GM21723 (cell line): ENCODE measurements around the gene TENM4.

Source experiments
- ATAC-seq: cut with Tn5 transposase; IDR thresholded peaks from one replicate; pipeline ENCODE4 v1.9.1; 2021; ENCODE audit warnings: mild to moderate bottlenecking, moderate library complexity; ENCODE audit not compliant: unreplicated experiment

The TENM4 gene

GRCh38 chr11:79393362-79394043 is 47.3 kb downstream of the TENM4 start:
- ATAC-seq, result no peak

- no peak for ATAC-seq
These were observed 48.7 kb downstream of the TENM4 start for GRCh38 chr11:79392161-79392560.

DNA sequence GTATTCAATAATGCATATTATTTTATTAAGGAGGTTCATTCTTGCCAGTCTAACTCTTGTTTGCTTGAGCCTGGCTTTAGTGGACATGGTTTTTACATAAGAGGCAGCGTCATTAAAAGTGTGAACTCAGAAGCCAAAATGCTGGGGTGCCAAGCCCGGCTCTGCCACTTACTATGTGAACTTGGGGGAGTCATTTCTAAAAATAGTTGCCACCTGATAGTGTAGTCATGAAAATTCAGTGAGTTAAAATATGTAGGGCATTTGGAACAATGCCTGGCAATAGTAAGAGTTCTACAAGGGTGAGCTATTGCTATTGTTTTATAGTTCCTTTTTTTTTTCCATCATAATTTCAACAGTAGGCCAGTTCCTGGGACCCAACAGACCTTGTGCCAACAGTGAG is 49.9 kb downstream of the TENM4 start:
- no peak for ATAC-seq

DNA sequence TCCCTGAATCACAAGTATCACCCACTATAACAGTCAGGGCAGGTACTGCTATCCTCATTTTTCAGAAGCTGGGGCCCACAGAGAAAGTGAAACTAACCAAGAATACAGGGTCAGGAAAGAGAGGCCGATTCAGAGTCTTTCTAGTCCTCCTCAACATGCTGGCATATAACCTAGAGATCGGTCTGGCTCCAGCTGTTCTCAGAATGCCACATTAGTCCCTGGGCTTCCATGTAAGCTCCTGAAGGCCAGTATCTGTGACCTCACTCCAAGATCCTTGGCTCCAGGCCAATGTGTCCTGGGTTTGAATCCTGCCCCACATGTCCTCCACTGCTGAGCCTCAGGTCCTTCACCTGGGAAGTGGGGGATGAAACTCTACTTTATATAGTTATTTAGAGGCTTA is 50.4 kb downstream of the TENM4 start:
- no peak for ATAC-seq

GRCh38 chr11:79388201-79388600 is 52.6 kb downstream of the TENM4 start:
- no peak for ATAC-seq

- ATAC-seq, result no peak
These were observed 57.0 kb downstream of the TENM4 start for GRCh38 chr11:79383874-79384273.

GRCh38 chr11:79382301-79383050 is 58.4 kb downstream of the TENM4 start:
- no peak for ATAC-seq

DNA sequence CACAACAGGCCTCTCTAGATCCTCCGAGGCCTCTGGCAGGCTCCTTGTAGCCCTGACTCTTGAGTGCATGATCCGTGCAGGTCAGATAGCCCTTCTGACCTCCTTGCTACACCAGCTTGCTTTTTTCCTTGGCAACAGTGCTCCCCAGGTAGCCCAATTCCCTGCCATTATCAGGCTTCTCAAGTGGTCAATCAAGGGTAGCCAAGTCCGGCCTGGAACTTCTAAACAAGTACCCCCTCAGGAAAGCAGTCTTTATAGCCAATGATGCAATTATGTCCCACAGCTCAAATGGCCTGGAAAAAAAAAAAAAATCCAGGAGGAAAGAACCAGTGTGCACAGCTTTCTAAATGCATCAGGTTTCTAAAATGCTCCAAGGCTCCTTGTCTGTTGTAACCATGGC is 59.8 kb downstream of the TENM4 start:
- ATAC-seq, result no peak

GRCh38 chr11:79377406-79377805 is 63.4 kb downstream of the TENM4 start:
- no peak for ATAC-seq

GRCh38 chr11:79375818-79376550 is 64.8 kb downstream of the TENM4 start:
- no peak for ATAC-seq

GRCh38 chr11:79374727-79375126 is 66.1 kb downstream of the TENM4 start:
- ATAC-seq, result no peak

DNA sequence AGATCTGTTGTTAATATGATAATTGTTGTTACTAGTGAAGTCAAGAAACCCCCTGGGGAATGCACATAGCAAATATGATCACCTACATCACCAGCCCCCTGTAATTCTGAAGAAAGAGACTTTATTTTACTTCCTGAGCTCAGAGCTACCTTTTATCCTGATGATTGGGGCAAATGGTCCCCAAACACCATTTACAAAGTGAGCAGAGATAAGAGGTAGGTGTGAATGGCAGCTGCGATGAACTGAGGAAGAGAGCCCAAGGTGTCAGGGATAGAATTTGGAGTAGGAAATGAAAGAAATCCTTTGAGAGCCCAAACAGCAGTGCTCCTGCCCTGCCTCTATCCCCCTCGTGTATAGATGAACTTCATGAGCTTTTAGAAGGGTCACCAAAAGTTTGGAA is 69.1 kb downstream of the TENM4 start:
- ATAC-seq, result no peak

DNA sequence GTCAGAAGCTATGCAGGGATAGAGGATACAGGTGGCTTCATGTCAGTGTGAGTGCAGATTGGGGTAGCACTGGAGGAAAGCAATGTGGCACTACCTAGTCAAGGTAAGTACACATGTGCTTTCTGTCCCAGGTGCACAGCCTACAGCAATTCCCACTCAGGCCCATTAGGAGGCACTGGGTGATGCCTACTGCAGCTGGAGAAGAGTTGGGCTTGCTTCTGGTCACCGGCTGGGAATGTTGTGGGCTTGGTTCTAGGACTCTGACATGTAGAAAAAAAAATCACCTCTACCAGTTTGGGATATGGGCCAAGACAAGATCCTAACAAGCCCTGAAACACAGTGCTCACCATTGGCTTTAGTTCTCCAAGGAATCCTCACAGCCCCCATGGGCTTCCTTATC is 69.7 kb downstream of the TENM4 start:
- no peak for ATAC-seq

GRCh38 chr11:79369055-79369454 is 71.8 kb downstream of the TENM4 start:
- ATAC-seq, result no peak

DNA sequence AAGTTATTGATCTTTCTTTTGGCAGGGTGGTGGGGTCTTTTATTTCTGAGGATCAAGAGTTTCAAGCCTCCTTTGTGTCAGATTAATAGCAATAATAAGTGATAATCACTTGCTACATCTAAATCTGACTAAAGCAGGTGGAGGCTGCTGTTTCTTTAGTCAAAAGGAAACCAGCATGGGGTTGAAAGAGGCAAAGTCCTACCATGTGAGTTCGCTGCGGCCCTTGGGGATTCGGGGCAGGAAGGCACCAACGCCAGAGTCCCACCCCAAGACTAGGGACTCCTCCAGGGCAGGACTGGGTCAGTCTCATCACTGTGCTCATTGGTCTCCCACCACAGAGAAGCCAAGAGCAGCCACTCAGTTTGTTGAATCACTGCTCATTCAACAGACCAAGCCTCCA is 73.0 kb downstream of the TENM4 start:
- ATAC-seq, result no peak

- no peak for ATAC-seq
These were observed 74.6 kb downstream of the TENM4 start for GRCh38 chr11:79366218-79366617.

DNA sequence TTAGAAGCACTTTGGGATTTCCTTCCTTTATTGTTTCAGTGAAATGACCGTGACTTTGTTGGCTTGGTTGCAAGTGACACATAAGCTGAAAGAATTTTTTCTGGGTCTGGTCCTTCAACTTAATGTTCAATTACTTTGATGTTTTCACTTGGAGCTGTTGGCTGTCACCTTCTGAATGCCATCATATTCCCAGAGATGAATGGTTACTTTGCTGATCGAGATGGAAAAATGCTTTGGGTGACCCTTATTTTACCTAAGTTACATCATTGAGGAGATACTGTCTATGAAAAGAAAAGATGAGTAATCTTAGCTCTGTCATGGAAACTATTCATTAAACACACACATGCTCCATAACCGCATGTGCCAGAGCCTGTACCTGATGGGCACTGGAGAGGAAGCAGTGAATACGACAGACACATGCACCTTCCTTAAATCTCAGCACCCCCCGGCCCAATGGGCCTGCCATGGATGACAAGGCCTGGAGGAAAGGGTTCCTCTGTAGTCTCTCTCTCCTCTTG is 76.9 kb downstream of the TENM4 start:
- ATAC-seq, result no peak

DNA sequence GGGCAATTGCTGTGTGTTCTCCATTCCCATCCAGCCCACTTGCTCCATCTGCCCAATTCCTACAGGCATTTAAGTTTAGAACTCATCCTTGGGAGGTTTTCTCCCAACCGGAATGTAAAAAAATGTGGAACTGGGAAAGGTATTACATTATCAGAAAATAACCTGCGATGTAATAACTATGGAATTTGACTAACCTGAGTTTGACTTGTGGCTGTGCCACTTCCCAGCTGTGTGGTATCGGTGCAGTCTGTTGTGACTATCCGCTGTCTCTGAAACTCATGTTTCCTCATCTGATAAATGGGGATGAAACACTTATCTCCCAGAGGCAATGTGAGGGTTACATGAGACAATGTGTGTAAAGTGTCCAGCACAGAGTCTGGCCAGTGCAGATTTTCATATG is 77.6 kb downstream of the TENM4 start:
- ATAC-seq, result no peak

GRCh38 chr11:79362821-79363220 is 78.0 kb downstream of the TENM4 start:
- no peak for ATAC-seq

DNA sequence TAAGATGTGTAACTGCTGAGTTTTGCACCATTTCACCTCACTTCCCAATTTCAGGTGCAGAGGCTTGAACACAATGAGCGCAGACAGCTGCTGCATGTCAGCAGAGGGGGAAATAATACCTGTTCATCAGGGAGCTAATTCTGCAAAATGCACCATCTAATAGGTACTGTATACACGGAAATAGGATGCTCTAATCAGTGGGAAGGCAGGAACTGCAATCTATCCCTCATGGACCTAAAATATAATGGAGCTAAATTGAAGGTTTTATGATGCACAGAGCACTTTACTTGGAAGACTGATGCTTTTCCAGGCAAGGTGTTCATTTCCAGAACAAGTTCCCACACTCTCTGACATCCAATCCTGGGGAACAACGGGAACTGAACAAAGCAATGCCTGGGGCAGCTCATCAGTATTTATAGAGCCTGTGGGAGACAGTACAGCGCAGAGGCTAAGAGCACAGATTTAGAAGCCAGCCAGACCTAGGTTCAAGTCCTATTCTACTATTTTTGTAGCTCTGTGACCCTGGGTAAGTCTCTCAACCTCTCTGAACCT is 78.5 kb downstream of the TENM4 start:
- ATAC-seq, result no peak

DNA sequence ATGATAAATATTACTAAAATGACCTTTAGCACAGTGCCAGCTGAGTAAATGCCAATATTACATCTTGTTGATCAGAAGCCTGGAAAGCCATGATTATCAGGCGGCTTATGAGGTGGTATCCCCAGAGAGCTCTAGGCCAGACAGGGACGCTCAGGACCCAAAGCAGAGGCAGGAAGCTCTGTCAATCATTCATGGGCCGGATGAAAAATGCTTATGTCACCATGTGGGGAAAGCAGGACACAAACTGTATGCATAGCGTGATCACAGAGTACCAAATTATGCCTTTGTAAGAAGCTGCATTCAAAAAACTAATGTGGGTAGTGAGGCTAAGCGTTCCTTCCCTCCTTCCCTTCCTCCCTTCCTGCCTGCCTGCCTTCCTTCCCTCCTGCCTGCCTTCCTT is 82.6 kb downstream of the TENM4 start:
- no peak for ATAC-seq
